ENCODE measurements around the gene HEG1.

GRCh38 chr3:125000661-125001060 lies 55.1 kb downstream of the HEG1 start:
- TF ChIP-seq, protein P1, sequence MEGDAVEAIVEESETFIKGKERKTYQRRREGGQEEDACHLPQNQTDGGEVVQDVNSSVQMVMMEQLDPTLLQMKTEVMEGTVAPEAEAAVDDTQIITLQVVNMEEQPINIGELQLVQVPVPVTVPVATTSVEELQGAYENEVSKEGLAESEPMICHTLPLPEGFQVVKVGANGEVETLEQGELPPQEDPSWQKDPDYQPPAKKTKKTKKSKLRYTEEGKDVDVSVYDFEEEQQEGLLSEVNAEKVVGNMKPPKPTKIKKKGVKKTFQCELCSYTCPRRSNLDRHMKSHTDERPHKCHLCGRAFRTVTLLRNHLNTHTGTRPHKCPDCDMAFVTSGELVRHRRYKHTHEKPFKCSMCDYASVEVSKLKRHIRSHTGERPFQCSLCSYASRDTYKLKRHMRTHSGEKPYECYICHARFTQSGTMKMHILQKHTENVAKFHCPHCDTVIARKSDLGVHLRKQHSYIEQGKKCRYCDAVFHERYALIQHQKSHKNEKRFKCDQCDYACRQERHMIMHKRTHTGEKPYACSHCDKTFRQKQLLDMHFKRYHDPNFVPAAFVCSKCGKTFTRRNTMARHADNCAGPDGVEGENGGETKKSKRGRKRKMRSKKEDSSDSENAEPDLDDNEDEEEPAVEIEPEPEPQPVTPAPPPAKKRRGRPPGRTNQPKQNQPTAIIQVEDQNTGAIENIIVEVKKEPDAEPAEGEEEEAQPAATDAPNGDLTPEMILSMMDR (IDR thresholded peaks at IDR 0.05; ENCODE audit: insufficient read depth, low read length): no peak
- no peak for TF ChIP-seq POLR2AphosphoS5 (IDR thresholded peaks at IDR 0.05; ENCODE audit: low read depth)
- no peak for TF ChIP-seq GABPA (IDR thresholded peaks at IDR 0.05; ENCODE audit: low read depth)

Measured in HL-60 (cell line).